COLO668 (cell line): ENCODE measurements around the gene LRP1B.

Experiments used
- DNase-seq: peaks from one replicate; lab custom pipeline; 2025; ENCODE audit not compliant: unreplicated experiment; lab: John Stamatoyannopoulos, UW

LRP1B gene

DNA sequence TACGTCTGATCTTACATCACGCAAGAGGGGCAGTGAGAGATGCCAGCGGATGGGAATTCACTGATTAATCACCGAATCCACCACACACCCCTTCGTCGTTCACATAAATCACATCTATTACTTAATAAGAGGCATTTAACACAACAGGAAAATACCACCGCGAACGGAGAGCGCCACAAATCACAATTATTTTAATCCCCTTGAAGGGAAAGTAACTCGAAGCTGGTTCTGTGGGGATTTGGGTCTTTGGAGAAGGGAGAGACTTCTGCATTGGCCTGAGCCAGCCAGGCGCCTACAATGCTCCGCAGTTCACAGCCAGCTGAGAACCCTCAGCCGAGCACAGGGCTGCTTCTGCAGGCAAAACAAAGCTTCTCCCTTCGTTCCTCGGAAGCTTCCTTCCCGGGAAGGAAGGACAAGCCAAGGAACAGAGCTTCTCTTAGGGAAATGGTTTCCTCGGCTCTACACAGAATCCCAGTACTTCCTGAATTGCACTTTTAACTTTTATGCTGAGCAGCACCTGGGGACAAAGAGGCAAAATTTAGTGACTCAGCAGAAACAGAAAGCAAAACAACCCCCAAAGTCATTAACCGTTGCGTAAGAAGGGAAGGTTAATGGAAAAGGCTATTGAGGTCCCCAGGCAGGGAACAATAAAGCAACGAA, at the start of gene LRP1B:
Gene LRP1B (minus strand): TSS at position 7 of the 660 bp plus-strand sequence. CDS start 287 bp downstream, outside the sequence.
- DNase-seq = peak; percentile 26

DNA sequence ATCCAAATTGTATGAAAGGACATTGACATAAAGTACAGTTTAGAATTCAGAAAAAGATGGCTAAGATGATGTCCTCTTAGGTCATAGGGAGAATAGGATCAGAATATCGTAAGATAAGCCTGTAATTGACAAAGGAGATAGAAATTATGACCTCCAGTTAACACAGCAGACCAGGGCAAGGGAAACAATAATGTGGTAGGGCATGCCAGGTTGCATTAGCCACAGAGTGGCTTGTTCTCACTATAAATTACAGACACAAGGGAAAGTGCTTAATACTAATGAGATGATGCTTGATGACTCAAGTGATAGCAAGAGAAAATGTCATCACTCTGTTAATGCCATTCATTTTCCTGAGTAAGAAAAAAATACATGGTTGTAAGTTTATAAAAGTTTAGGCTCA, 48.9 kb upstream of the LRP1B start:
- DNase-seq = no peak

DNA sequence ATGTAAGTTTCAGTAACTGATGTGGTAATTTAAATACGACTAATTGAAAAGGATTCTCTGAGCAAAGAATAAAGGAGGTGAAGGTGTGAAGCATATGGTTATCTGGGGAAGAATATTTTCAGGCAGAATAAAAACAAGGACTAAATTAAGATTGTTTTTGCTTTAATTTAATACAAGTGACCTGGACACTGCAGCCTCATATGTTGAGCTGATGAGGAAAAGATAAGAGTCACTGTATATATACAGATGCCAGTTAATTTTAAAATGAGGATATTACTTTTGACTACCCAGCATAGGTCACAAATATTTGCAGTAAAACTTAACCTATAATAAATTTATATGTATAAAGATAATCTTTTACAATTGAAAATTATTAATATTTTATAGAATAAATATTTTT, 47.8 kb upstream of the LRP1B start:
- DNase-seq = no peak

DNA sequence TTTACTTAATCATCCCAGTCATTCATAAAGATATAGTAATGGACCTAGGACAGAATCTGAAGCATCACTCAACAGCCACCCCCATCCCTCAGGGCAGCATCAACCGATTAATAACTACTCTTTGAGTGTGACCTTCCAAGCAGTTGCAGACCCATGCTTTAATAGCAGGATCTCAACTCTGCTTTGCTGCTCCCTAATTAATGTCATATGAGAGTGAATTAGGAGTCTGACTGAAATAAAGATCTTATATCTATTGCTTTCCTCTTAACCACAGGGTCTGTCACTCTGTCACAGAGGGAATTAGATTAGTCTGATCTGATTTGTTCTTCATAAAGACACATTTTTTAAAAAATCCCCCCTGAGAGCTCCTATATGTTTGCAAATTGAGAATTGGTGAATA, 46.1 kb upstream of the LRP1B start:
- no peak for DNase-seq

DNA sequence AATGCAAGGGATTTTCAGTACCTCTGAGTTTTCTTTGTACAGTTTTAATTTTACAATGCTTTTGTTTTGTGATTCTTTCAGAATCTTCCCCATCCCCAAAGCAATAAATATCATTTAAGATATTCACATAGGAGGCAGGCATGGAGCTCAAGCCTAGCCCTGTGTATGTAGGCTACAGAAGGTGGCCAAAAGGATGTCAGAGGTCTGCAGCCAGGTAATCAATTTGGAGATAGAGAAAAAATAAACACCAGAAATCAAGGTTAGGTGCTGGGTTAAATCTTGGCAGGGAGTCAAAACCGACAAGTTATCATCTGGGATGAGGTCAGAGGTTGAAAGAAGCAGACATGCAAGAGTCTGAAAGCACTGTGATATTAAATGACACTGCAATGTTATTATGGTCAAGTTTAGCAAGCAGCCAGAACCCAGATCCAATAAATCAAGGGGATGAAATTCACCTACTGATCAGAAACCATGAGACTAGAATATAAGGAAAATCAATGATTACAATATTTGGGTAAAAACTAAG, 45.1 kb upstream of the LRP1B start:
- DNase-seq = no peak

DNA sequence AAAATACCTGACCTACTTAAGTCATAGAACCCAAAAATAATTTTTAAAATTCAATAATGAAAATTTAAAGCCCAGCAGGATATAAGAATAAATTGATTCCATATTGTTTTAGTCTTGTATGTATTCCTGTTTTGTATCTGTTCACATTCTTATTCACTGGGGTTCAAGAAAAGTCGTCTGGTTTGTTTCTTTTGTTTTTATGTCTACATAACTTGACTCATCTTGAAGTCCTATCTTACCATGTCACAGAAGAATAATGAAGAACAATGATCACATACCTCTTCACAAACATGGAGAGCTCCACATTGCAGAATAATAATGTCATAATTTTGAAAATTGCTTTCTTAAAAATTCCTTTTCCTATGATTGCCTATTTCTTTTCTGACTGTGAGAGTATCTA, 43.4 kb upstream of the LRP1B start:
- DNase-seq = no peak

DNA sequence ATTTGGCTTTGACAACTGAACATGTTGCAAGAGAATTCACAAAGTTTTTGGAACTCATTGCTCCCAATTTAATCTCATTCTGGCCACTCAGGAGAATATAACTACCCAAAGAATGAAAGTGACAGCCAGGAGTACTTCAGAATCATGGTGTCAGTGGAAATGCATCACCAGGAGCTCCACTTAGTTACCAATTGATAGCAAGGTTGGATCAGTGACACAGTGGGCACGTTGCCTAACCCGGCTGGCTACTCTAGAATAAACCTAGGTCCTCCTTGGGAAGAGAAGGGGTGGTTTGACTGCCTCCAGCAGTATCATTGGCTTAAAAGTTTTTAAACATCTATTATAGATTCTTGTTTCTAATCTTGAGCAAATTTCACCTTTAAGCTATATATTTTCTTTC, 40.0 kb upstream of the LRP1B start:
- no peak for DNase-seq

DNA sequence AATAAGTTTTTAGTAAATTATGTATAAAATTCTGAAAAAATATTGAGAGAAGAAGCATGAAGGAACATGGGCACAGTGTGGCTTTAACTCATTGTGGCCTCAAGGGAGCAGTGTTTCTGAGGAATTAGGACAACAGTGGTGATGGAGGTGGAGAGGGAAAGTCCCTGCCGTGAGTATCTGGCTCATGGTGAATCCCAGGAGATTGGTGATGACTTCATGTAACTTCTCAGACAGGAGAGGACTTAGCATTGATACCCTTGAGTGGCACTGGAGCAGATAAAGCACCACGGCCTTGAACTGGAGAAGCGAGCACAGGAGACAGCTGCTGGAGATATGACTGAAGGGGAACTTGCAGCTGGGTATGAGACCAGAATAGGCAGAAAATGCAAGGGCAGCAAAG, 35.0 kb upstream of the LRP1B start:
- DNase-seq = no peak

DNA sequence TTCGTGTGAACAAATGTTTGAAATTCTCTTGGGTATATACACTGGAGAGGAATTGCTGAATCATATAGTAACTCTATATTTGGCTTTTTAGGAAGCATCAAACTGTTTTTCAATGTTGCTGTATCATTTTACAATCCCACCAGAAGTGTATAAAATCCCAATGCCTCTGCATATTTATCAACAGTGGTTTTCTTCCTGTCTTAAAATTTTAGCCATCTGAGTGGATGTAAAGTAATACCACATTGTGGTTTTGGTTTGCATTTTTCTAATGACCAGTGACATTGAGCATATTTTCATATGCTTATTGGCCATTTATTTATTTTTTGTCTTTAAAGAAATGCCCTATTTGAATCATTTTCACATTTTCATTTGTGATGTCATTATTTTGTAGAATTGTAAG, 22.8 kb upstream of the LRP1B start:
- DNase-seq = no peak

DNA sequence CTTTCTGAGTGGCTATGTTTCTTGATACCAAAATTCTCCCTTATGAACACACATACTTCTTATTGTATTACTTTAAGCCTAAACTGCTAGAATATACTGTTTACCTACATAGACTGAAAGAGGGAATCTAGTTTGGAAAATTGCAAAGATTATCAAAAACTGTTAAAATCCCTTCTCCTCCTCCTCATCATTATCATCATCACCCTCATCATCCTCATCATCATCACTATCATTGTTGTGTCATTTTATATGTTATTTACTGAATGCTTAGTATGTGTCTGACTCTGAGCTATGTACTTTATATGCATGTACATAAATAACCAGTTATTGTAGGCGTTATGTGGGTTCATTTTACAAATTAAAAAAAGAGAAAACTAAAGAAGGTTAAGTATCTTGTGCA, 19.6 kb upstream of the LRP1B start:
- DNase-seq = no peak

DNA sequence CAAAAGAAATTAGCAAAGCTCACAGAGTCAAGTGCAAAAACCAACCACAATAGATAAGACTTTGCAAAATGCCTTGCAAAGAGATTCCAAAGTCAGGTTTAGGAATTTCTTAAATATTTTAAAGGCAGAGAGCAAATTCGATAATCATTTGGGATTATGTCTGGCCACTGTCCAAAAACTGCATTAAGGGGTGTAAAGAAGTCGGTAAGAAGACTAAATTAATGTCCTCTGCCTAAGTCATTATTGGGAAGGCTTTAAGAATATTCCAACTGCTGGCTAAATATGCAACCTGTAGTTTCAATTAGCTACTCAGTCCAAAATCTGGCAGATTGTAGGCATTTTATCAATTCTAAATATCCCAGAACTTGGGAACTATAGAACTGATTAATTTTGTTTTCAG, 13.7 kb upstream of the LRP1B start:
- DNase-seq = no peak

DNA sequence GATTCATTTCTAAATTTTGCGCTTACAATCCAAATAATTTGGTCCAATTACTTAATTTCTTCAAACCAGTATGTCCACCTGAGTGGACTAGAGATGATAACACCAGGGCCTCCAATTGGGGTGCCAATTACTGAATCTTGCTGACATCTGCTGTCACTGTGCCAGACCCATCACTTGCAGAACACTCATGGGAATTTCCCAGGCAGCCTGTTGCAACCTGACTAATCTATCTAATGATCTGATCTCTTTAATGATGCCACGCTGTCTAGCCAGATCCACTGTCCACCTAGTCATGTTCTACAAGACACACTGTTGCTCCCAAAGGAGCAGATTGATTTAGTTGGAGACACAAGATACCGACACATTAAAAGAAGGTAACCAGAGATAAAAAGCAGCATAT, 11.8 kb upstream of the LRP1B start:
- DNase-seq = no peak

DNA sequence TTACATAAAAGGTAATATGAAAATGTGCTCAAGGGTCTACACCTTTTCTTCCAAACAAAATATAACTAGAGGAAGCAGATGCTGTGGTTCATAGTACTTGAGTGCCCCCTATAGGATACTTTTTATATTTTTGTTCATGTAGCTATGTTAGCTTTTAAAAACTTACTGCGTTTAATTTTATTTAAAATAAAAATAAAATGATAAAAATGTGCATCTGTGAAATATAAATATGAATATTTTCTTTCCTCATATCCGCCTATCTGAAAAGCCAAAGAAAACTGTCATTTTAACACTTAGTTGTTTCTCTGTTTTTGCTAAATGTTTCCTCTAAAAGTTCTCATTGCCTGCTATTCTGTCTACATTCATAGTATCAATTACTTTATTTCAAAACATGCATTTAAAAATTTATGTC, 9.6 kb upstream of the LRP1B start:
- no peak for DNase-seq

DNA sequence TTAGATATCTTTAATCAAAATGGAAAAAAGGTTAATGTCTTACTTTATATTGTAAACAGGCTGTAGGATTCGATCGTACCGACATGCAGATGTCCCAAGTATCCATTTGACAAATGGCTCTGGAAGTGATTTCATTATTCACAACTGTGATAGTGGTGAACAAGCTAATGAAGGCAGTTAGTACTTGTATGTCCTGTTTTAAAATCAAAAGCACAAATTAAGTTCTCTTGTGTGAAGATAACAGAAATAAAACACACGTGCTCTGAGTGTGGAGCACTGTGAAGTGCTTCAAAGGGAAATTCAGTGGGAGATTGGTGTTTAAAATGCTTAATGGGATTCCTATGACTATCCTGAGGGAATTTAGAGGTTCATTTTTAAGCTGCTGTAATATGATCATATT, 8.6 kb upstream of the LRP1B start:
- no peak for DNase-seq

DNA sequence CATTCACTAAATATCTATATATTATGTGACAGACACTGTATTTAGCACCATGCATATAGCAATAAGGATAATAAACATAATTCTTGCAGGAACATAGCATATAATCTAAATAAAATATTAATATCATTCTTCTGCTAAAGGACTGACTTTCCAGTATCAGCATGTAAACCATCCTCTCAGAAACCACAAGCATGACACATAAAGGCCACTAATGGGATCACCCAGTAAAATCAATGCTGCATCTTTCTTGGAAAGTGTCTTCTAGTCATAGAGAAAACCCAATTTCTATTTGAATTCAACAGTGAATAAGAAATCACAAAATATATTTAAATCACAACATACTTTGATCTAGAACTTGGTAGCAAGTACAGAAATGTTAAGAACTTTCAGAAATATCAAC, 5.8 kb upstream of the LRP1B start:
- no peak for DNase-seq

DNA sequence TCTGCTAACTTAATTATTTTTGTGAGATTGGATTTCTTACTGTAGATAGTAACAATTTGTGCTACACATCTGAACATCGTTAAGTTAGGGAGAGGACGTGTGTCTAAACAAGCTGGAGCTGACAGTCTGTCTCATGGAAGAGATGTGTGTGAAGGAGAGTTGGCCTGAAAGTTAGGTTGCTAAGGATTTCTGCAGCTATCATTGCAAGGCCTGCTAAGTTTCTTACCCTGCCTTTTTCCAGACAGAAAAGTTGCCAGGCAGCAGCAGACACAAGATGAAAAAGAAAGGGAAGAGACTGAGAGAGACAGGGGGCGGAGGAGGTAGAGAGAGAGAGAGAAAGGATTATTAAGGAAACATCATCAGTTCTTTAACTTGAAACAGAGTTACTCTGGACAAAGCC, 4.1 kb upstream of the LRP1B start:
- DNase-seq = no peak

DNA sequence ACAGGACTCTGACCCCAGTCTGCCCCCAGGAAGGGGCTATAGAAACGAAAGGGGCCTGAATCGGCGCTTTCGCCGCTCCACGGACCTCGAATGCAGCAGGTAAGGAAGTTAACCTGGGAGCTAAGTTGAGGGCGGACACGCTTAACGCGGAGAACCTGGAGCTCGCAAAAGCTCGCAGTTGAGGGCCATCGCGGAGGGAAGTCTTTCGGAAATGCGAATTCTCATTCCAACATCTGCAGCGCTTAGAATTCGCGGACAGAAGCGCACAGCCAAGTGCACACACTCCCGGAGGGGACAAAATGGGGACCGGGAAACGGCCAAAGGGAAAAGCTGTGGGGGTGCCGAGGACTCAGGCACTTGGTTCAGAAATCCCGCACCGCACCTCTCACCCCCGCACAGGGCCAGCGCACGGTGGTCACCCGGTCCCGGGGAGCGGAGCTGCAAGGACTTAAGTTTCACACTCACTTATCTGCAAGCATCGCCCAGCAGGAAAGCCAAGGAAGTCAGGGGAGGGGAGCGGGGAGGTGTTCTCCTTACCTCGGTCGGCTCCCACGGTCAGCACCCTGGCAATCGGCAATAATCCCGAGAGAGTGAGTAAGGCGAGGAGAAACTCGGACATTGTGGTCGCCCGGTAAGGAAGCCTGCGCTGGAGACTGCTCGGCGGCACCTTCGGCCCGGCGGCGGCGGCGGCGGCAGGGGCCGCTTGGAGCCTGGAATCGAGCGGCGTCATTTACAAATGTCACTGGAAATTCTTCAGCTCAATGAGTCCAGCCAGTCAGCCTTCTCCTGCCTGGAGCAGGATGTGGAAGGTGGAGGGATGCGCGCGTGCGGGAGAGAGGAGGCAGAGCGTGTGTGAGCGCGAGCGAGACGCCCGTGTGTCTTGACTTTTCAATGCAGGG, 456 bp downstream of the LRP1B start:
- DNase-seq = peak; percentile 67

DNA sequence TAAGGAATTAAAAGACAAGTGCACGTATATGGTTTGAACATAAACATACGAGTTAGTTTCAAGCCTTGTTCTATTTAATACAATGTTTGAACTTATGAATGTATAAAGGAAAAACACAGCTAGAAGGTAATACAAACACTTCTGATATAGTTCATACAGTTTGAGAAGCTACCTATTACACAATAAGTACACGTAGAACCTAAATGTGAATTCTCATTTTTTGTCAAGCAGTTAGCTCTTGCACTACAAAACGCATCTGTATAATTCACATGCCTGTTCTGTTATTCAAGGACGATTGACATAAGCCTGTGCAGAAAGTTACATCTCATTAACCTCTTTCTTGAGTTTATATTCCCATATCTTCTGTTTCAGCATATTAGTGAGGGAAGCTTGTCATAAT, 2.7 kb downstream of the LRP1B start:
- DNase-seq = no peak

DNA sequence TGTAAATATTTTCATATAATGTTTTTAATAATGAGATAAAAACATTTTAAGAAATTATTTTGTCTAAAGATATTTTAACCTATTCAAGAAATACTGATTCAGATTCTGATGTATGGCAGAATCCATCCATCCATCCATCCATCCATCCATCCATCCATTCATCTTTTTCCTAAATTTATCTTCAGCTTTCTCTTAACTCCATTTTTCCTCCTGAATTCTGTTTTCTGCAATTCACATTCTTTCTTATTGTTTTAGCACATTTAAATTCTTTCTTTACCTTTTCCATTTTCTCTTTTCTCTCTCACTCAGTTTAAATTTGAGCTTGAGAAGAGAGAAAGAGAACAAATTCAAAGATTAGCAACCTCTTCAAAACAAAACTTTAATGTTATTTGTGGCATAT, 3.6 kb downstream of the LRP1B start:
- no peak for DNase-seq

DNA sequence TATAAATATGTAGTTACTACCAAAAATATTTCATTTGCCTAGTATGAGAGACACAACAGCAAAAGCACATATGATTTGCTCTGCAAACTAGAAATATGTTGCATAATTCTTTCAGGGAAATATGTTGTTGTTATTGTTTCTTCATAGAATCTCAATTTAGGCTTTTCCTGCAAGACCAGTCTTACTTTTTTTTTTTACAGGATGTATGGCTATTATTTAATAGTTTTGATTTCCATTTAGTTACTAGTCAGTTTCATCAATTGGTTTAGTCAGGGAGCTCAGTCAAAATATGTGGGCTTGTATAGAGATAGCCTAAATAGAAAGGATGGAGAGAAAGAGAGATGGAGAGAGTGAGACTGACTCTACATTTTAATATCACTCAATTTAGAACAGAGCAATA, 6.1 kb downstream of the LRP1B start:
- DNase-seq = no peak

DNA sequence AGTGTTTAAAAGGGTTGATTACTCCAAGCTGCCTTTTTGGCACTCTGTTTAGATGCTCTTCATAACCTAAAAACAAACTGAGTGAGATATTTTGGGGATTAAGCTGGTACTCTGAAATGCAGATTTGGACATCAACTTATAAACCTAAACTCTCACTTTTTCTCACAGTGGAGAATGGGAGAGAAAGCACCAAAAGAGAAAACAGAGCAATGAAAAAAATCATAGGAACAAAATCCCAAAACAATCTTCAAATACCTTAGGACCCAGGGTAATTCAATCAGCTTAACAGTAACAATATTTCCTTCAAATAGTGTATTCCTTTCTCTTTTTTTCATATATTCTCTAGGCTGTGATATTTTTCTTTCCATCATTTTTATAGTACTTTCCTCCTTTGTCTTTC, 11.5 kb downstream of the LRP1B start:
- no peak for DNase-seq

DNA sequence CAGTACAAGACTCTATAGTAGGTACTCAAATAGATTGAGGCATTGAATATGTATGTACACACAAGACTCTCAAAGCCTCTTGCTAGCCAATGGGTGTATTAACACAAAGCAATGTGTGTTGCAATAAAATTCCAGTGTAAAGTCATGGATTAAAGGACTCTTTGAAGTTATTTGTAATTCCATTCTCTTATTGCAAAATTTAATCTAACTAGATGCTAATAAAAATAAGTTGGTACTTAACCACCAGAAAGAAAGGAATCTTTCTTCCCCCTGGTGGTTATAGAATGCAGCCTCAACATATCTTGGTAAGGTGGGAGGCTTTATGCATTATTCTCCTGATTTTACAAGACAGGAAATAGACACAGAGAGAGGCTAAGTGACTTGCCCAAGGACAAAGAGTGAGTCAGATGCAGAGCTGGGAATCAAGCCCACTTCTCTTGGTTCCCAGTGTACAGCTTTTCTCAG, 18.0 kb downstream of the LRP1B start:
- DNase-seq = no peak
